Bone marrow (tissue), 2 donors: ENCODE data around the gene ANKFN1.
A peak's percentile ranks its signal among the peaks of the same experiment; 100 is the strongest.
"Not testable (repeated sequence)": the region's sequence is repeated elsewhere in the genome, so short reads cannot be mapped to it uniquely, and the experiment has no call there.

Experiments
- DNase-seq, 2 donors: peaks; one replicate each; lab custom pipeline; 2025; lab: John Stamatoyannopoulos, UW

ANKFN1 gene

GRCh38 chr17:56184650-56185049, 31.4 kb downstream of the ANKFN1 start:
- no peak for DNase-seq

- no peak for DNase-seq
Observed at GRCh38 chr17:56185491-56186221, 32.4 kb downstream of the ANKFN1 start.

- no peak for DNase-seq
Observed at GRCh38 chr17:56186222-56186786, 33.0 kb downstream of the ANKFN1 start.

- no peak for DNase-seq
Observed at GRCh38 chr17:56203430-56203829, 50.2 kb downstream of the ANKFN1 start.

GRCh38 chr17:56206351-56206750, 53.1 kb downstream of the ANKFN1 start:
- DNase-seq: no peak

- no peak for DNase-seq
Observed at GRCh38 chr17:56213031-56213430, 59.8 kb downstream of the ANKFN1 start.

GRCh38 chr17:56217921-56218320, 64.6 kb downstream of the ANKFN1 start:
- no peak for DNase-seq

GRCh38 chr17:56222255-56222654, 69.0 kb downstream of the ANKFN1 start:
- DNase-seq: no peak

- DNase-seq: peak in 1 of 2 donors; percentile 22
Observed at GRCh38 chr17:56230660-56231059, 77.4 kb downstream of the ANKFN1 start.

- DNase-seq: no peak
Observed at GRCh38 chr17:56231252-56231651, 78.0 kb downstream of the ANKFN1 start.

- no peak for DNase-seq
Observed at GRCh38 chr17:56231693-56232092, 78.4 kb downstream of the ANKFN1 start.

GRCh38 chr17:56244268-56244890, 91.1 kb downstream of the ANKFN1 start:
- DNase-seq: no peak

GRCh38 chr17:56247816-56248215, 94.5 kb downstream of the ANKFN1 start:
- no peak for DNase-seq

GRCh38 chr17:56257075-56257474, 103.8 kb downstream of the ANKFN1 start:
- no peak for DNase-seq

- DNase-seq: no peak
Observed at GRCh38 chr17:56260376-56261002, 107.2 kb downstream of the ANKFN1 start.

GRCh38 chr17:56262803-56263202, 109.5 kb downstream of the ANKFN1 start:
- no peak for DNase-seq

GRCh38 chr17:56269556-56270389, 116.5 kb downstream of the ANKFN1 start:
- no peak for DNase-seq

- no peak for DNase-seq
Observed at GRCh38 chr17:56274491-56274890, 121.2 kb downstream of the ANKFN1 start.

- no peak for DNase-seq
Observed at GRCh38 chr17:56284482-56284881, 131.2 kb downstream of the ANKFN1 start.

GRCh38 chr17:56288786-56289185, 135.5 kb downstream of the ANKFN1 start:
- not testable (repeated sequence) for DNase-seq

- DNase-seq: no peak
Observed at GRCh38 chr17:56289321-56289720, 136.0 kb downstream of the ANKFN1 start.
